HFF-Myc (cell line): ENCODE data around the gene RFPL1.
A peak's percentile ranks its signal among the peaks of the same experiment; 100 is the strongest.

Experiments used
- DNase-seq: peaks from one replicate; pipeline ENCODE4 v3.0.0-alpha.2; 2011; ENCODE audit warnings: low read depth; ENCODE audit errors: extremely low read depth
- H3K4me3 ChIP-seq: replicated peaks from 2 replicates; pipeline ENCODE4 v1.5.1; 2011; ENCODE audit warnings: low read depth, mild to moderate bottlenecking, control low read depth, low read length
- CTCF ChIP-seq: IDR thresholded peaks from 2 replicates; pipeline ENCODE4 v1.5.1; 2012; ENCODE audit warnings: mild to moderate bottlenecking, low read depth, low read length, control low read depth; ENCODE audit errors: missing control alignments

RFPL1 gene

GRCh38 chr22:29451863-29452262, 13.5 kb downstream of the RFPL1 start:
- TF ChIP-seq CTCF: no peak
- H3K4me3 ChIP-seq: no peak overlapping the region
- no peak for DNase-seq

GRCh38 chr22:29454276-29454675, 15.9 kb downstream of the RFPL1 start:
- no peak for DNase-seq
- no peak for TF ChIP-seq CTCF
- no peak overlapping the region for H3K4me3 ChIP-seq

GRCh38 chr22:29456211-29456671, 17.9 kb downstream of the RFPL1 start:
- no peak overlapping the region for H3K4me3 ChIP-seq
- TF ChIP-seq CTCF: no peak
- no peak for DNase-seq

- H3K4me3 ChIP-seq: no peak overlapping the region
- no peak for TF ChIP-seq CTCF
- DNase-seq: peak; percentile 21
Measured at GRCh38 chr22:29457730-29458129, 19.3 kb downstream of the RFPL1 start.

- no peak for TF ChIP-seq CTCF
- no peak for DNase-seq
- H3K4me3 ChIP-seq: no peak overlapping the region
Measured at GRCh38 chr22:29458551-29458950, 20.2 kb downstream of the RFPL1 start.

- DNase-seq: no peak
- TF ChIP-seq CTCF: no peak
- H3K4me3 ChIP-seq: no peak overlapping the region
Measured at GRCh38 chr22:29459773-29460172, 21.4 kb downstream of the RFPL1 start.

- no peak for DNase-seq
- TF ChIP-seq CTCF: no peak
- no peak overlapping the region for H3K4me3 ChIP-seq
Measured at GRCh38 chr22:29461263-29461662, 22.9 kb downstream of the RFPL1 start.
